Measurements from ENCODE around the gene NACC2. TPM values are rescaled to one million over a fixed set of nuclear protein-coding genes. Genes with fewer than 3 reads are reported as not detected.

The NACC2 gene
- total and polyA plus RNA-seq, 9 of the 15 experiments (the other 6 are each of a cell fraction or from before 2014, with no cell fraction given), result 0.70 to 25.1 (median 5.6) TPM

DNA sequence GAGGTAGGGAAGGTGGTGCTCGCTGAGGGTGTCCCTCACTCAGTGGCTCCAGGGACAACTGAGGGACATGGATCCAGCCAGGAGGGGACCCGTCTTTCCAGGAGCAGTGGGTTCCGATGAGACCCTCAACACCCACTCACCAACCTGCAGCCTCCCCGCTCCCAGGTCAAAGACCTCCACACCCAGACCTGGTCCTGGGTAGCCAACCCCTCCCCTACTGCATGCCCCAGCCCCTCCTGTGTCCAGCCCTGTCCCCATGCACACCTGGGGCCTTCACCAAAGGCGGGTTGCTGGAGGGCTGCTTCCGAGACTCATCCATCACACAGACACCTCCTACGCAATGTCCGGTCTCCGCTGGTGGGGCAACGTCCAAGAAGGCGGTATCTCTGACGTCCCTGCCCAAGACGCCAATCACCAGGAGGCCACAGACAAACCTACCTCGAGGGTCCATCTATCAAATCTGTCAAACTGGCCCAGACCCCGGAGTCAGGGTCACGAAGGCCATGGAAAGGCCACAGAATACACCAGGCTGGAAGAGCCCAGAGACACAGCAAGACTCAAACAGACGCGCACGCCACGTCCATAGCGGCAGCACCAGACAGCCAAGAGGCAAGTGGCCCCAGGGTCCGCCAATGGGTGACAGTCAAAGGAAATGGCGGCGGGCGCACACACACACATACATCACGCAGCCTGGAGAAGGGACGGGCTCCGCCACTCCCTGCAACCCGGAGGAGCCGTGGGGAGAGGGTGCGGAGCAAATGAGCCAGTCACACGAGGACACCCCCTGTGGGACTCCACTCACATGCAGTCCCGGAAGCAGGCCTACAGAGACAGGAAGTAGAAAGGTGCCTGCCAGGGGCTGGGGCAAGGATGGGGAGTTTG, 10.8 kb downstream of the NACC2 start:
- ChIA-PET CTCF (ENCODE audit: low intra/inter-chr PET ratio) (no interaction called here), POLR2A (no interaction called here)
- intact Hi-C loops (cut with micrococcal nuclease) (no loop called here), in situ Hi-C loops (cut with MboI) (no loop called here)
- Histone ChIP-seq H3K4me1 (replicated peaks in 1 of 2; ENCODE audit: control insufficient read depth in 2 of 2, insufficient read depth in 2 of 2, low read length in 2 of 2) (peaks cover 0 to 86% of the 10 kb centered on the region in 2 experiments; a peak in 2 of 5 replicates), H3K9ac (ENCODE audit: insufficient read depth in 1 of 2, low read depth in 2 of 2, low read length in 2 of 2) (peak overlapping the region in 1 of 2 experiments; percentile 69; a peak in 1 of 4 replicates), H3K36me3 (ENCODE audit: control insufficient read depth, insufficient read depth, low read length) (peaks cover 47% of the 10 kb centered on the region; the same call in 1 of the 3 replicates), H3K79me2 (ENCODE audit: control insufficient read depth, insufficient read depth, low read length) (peaks cover 97% of the 10 kb centered on the region), H3K9me3 (replicated peaks; ENCODE audit: control insufficient read depth, insufficient read depth, low read depth, low read length) (no peaks in the 10 kb centered on the region), H3K27ac (ENCODE audit: extremely low read depth, low read depth, low read length) (no peak overlapping the region), H3K4me3 (no peak overlapping the region), H4K20me1 (replicated peaks; ENCODE audit: control insufficient read depth, insufficient read depth, low read length) (peaks cover 56% of the 10 kb centered on the region), H3K27me3 (ENCODE audit: control insufficient read depth in 2 of 2, insufficient read depth in 2 of 2, low read length in 2 of 2) (no peaks in the 10 kb centered on the region), H2AFZ (ENCODE audit: low read depth, low read length) (no peak overlapping the region), H3K4me2 (ENCODE audit: insufficient read depth, low read length) (no peak overlapping the region), H3K9me1 (ENCODE audit: control insufficient read depth, insufficient read depth, low read length) (peaks cover 5% of the 10 kb centered on the region)
- FAIRE-seq (no peak), DNase-seq (ENCODE audit: extremely low read depth in 1 of 4, low spot score in 3 of 4) (no peak), ATAC-seq (no peak; the same call in 2 of the 3 replicates)
- no TSS peak for BruUV-seq (replicated peaks)
- WGBS (ENCODE audit: insufficient coverage, low coverage, missing lambda C conversion rate), result 84% methylated on average over 30 of the region's 33 CpGs
- TF ChIP-seq, protein P1, sequence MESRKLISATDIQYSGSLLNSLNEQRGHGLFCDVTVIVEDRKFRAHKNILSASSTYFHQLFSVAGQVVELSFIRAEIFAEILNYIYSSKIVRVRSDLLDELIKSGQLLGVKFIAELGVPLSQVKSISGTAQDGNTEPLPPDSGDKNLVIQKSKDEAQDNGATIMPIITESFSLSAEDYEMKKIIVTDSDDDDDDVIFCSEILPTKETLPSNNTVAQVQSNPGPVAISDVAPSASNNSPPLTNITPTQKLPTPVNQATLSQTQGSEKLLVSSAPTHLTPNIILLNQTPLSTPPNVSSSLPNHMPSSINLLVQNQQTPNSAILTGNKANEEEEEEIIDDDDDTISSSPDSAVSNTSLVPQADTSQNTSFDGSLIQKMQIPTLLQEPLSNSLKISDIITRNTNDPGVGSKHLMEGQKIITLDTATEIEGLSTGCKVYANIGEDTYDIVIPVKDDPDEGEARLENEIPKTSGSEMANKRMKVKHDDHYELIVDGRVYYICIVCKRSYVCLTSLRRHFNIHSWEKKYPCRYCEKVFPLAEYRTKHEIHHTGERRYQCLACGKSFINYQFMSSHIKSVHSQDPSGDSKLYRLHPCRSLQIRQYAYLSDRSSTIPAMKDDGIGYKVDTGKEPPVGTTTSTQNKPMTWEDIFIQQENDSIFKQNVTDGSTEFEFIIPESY (CRISPR knock-in tag; IDR thresholded peaks at IDR 0.05), result peak; percentile 80; the same call in 1 of the 2 replicates
- TF ChIP-seq, protein P2, sequence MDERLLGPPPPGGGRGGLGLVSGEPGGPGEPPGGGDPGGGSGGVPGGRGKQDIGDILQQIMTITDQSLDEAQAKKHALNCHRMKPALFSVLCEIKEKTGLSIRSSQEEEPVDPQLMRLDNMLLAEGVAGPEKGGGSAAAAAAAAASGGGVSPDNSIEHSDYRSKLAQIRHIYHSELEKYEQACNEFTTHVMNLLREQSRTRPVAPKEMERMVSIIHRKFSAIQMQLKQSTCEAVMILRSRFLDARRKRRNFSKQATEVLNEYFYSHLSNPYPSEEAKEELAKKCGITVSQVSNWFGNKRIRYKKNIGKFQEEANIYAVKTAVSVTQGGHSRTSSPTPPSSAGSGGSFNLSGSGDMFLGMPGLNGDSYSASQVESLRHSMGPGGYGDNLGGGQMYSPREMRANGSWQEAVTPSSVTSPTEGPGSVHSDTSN (CRISPR knock-in tag; IDR thresholded peaks at IDR 0.05; ENCODE audit: low read depth), result no peak
- TF ChIP-seq, protein P2 (tag; conservative IDR thresholded peaks at IDR 0.05; ENCODE audit: low read depth), result peak; percentile 29; the same call in 1 of the 2 replicates
- peak; percentile 32; the same call in 1 of the 2 replicates for TF ChIP-seq POLR2G (IDR thresholded peaks at IDR 0.05; ENCODE audit: low read depth, low read length)
- no peak for TF ChIP-seq FOXP1 (CRISPR knock-in tag; IDR thresholded peaks at IDR 0.05)
- TF ChIP-seq, protein P3, sequence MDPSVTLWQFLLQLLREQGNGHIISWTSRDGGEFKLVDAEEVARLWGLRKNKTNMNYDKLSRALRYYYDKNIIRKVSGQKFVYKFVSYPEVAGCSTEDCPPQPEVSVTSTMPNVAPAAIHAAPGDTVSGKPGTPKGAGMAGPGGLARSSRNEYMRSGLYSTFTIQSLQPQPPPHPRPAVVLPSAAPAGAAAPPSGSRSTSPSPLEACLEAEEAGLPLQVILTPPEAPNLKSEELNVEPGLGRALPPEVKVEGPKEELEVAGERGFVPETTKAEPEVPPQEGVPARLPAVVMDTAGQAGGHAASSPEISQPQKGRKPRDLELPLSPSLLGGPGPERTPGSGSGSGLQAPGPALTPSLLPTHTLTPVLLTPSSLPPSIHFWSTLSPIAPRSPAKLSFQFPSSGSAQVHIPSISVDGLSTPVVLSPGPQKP (CRISPR knock-in tag; IDR thresholded peaks at IDR 0.05), result no peak
- no peak for TF ChIP-seq POLR3G (IDR thresholded peaks at IDR 0.05; ENCODE audit: extremely low read depth, insufficient read length, insufficient replicate concordance)
- TF ChIP-seq ZNF561 (CRISPR knock-in tag; conservative IDR thresholded peaks at IDR 0.05), result no peak
- TF ChIP-seq MEIS2 (IDR thresholded peaks at IDR 0.05; ENCODE audit: partially characterized antibody), result peak; percentile 43

All from K562 (cell line).